Hematopoietic multipotent progenitor cell treated with erythropoietin and hydrocortisone succinate and interleukin-3 and kit ligand, for 6 days (in vitro differentiated cells): Measurements from ENCODE around the gene CREB3L2.
"Not testable (repeated sequence)": the region's sequence is repeated elsewhere in the genome, so short reads cannot be mapped to it uniquely, and the experiment has no call there.

ENCODE experiments used
- DNase-seq: peaks from one replicate; pipeline ENCODE4 v3.0.0-alpha.2; 2015

Gene CREB3L2

GRCh38 chr7:137986252-137987017, 15.5 kb downstream of the CREB3L2 start:
- DNase-seq, result peak; percentile 57

- DNase-seq, result no peak
Observed at GRCh38 chr7:137985897-137986251, 16.0 kb downstream of the CREB3L2 start.

- no peak for DNase-seq
Observed at GRCh38 chr7:137985253-137985896, 16.5 kb downstream of the CREB3L2 start.

GRCh38 chr7:137984181-137985041, 17.5 kb downstream of the CREB3L2 start:
- no peak for DNase-seq

- no peak for DNase-seq
Observed at GRCh38 chr7:137983323-137984008, 18.4 kb downstream of the CREB3L2 start.

- not testable (repeated sequence) for DNase-seq
Observed at GRCh38 chr7:137982394-137982793, 19.5 kb downstream of the CREB3L2 start.

GRCh38 chr7:137981668-137982067, 20.2 kb downstream of the CREB3L2 start:
- DNase-seq, result no peak

- DNase-seq, result no peak
Observed at GRCh38 chr7:137981175-137981574, 20.7 kb downstream of the CREB3L2 start.

GRCh38 chr7:137980308-137980707, 21.6 kb downstream of the CREB3L2 start:
- DNase-seq, result no peak

- DNase-seq, result no peak
Observed at GRCh38 chr7:137978464-137979237, 23.2 kb downstream of the CREB3L2 start.

GRCh38 chr7:137977173-137977572, 24.7 kb downstream of the CREB3L2 start:
- DNase-seq, result no peak

- DNase-seq, result no peak
Observed at GRCh38 chr7:137976696-137977095, 25.2 kb downstream of the CREB3L2 start.

GRCh38 chr7:137976232-137976631, 25.7 kb downstream of the CREB3L2 start:
- DNase-seq, result no peak

GRCh38 chr7:137975768-137976167, 26.1 kb downstream of the CREB3L2 start:
- DNase-seq, result no peak

- no peak for DNase-seq
Observed at GRCh38 chr7:137975221-137975620, 26.7 kb downstream of the CREB3L2 start.

GRCh38 chr7:137974766-137975165, 27.1 kb downstream of the CREB3L2 start:
- DNase-seq, result no peak

GRCh38 chr7:137970253-137970975, 31.5 kb downstream of the CREB3L2 start:
- DNase-seq, result peak; percentile 63

- DNase-seq, result no peak
Observed at GRCh38 chr7:137969828-137970227, 32.1 kb downstream of the CREB3L2 start.

- no peak for DNase-seq
Observed at GRCh38 chr7:137968890-137969289, 33.0 kb downstream of the CREB3L2 start.

- not testable (repeated sequence) for DNase-seq
Observed at GRCh38 chr7:137968339-137968738, 33.5 kb downstream of the CREB3L2 start.
